Panc1 (cell line): Measurements from ENCODE around the gene HS3ST3A1.

ENCODE experiments used
- CTCF ChIP-seq: fragments of 450-650 bp; IDR thresholded peaks from 2 replicates; pipeline ENCODE4 v1.5.1; 2017; ENCODE audit warnings: mild to moderate bottlenecking
- POLR2AphosphoS5 ChIP-seq: IDR thresholded peaks from 2 replicates; pipeline ENCODE4 v1.6.1; 2012; ENCODE audit warnings: mild to moderate bottlenecking, low read depth, low read length, moderate library complexity
- SIN3A ChIP-seq: IDR thresholded peaks from 2 replicates; pipeline ENCODE4 v1.6.1; 2012; ENCODE audit warnings: low read depth, mild to moderate bottlenecking, low read length, moderate library complexity, borderline replicate concordance; ENCODE audit not compliant: insufficient read depth
- TCF7L2 ChIP-seq: IDR thresholded peaks from 2 replicates; pipeline ENCODE4 v1.6.1; 2011; ENCODE audit warnings: mild to moderate bottlenecking, low read depth, low read length, inconsistent platforms
- TF ChIP-seq, protein P1 (sequence below), 2 experiments: IDR thresholded peaks; 2 replicates each; pipeline ENCODE4 v1.6.1; 2011 to 2012; ENCODE audit warnings: low read depth in 2 of 2, control low read depth in 1 of 2, low read length in 1 of 2, mild to moderate bottlenecking in 1 of 2, moderate library complexity in 1 of 2; ENCODE audit not compliant: insufficient read depth in 1 of 2

- no peak for TF ChIP-seq CTCF
- TF ChIP-seq SIN3A, result no peak
- TF ChIP-seq, protein P1, sequence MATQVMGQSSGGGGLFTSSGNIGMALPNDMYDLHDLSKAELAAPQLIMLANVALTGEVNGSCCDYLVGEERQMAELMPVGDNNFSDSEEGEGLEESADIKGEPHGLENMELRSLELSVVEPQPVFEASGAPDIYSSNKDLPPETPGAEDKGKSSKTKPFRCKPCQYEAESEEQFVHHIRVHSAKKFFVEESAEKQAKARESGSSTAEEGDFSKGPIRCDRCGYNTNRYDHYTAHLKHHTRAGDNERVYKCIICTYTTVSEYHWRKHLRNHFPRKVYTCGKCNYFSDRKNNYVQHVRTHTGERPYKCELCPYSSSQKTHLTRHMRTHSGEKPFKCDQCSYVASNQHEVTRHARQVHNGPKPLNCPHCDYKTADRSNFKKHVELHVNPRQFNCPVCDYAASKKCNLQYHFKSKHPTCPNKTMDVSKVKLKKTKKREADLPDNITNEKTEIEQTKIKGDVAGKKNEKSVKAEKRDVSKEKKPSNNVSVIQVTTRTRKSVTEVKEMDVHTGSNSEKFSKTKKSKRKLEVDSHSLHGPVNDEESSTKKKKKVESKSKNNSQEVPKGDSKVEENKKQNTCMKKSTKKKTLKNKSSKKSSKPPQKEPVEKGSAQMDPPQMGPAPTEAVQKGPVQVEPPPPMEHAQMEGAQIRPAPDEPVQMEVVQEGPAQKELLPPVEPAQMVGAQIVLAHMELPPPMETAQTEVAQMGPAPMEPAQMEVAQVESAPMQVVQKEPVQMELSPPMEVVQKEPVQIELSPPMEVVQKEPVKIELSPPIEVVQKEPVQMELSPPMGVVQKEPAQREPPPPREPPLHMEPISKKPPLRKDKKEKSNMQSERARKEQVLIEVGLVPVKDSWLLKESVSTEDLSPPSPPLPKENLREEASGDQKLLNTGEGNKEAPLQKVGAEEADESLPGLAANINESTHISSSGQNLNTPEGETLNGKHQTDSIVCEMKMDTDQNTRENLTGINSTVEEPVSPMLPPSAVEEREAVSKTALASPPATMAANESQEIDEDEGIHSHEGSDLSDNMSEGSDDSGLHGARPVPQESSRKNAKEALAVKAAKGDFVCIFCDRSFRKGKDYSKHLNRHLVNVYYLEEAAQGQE (IDR thresholded peaks at IDR 0.05; ENCODE audit: insufficient read depth in 1 of 2, low read depth in 2 of 2, low read length in 1 of 2), result no peak
- TF ChIP-seq TCF7L2, result no peak
- TF ChIP-seq POLR2AphosphoS5, result no peak
Observed at GRCh38 chr17:13582776-13583547, 18.8 kb downstream of the HS3ST3A1 start.
